Measurements from ENCODE around the gene SLC9A5. TPM values are rescaled to one million over a fixed set of nuclear protein-coding genes. Genes with fewer than 3 reads are reported as not detected.

Gene SLC9A5
- total and polyA plus RNA-seq, 9 of the 15 experiments (the other 6 are each of a cell fraction or from before 2014, with no cell fraction given): 0.06 to 3.1 (median 1.2) TPM

- no peak for TF ChIP-seq MLLT1 (IDR thresholded peaks at IDR 0.05)
- TF ChIP-seq RCOR1 (IDR thresholded peaks at IDR 0.05; ENCODE audit: borderline replicate concordance in 1 of 2, low read depth in 2 of 2, low read length in 2 of 2): no peak
- no peak for TF ChIP-seq HDAC6 (IDR thresholded peaks at IDR 0.05; ENCODE audit: low read depth, low read length)
- TF ChIP-seq C11orf30 (IDR thresholded peaks at IDR 0.05; ENCODE audit: low read depth): no peak; the same call in 1 of the 2 replicates
- no peak for TF ChIP-seq ZNF408 (CRISPR knock-in tag; IDR thresholded peaks at IDR 0.05; ENCODE audit: low read depth)
- TF ChIP-seq ATF7 (IDR thresholded peaks at IDR 0.05): peak; percentile 67; the same call in 1 of the 2 replicates
- no peak for TF ChIP-seq ILK (tag; IDR thresholded peaks at IDR 0.05; ENCODE audit: borderline replicate concordance, low read depth)
- peak; percentile 79 for TF ChIP-seq CEBPB (tag; IDR thresholded peaks at IDR 0.05)
- peak; percentile 56; the same call in 1 of the 2 replicates for TF ChIP-seq CEBPG (CRISPR knock-in tag; IDR thresholded peaks at IDR 0.05)
- TF ChIP-seq CEBPG (tag; conservative IDR thresholded peaks at IDR 0.05 in 1 of 2, IDR thresholded peaks at IDR 0.05 in 1 of 2): no peak
- TF ChIP-seq DPF2 (IDR thresholded peaks at IDR 0.05): peak; percentile 62; the same call in 1 of the 2 replicates
- TF ChIP-seq, protein P1, sequence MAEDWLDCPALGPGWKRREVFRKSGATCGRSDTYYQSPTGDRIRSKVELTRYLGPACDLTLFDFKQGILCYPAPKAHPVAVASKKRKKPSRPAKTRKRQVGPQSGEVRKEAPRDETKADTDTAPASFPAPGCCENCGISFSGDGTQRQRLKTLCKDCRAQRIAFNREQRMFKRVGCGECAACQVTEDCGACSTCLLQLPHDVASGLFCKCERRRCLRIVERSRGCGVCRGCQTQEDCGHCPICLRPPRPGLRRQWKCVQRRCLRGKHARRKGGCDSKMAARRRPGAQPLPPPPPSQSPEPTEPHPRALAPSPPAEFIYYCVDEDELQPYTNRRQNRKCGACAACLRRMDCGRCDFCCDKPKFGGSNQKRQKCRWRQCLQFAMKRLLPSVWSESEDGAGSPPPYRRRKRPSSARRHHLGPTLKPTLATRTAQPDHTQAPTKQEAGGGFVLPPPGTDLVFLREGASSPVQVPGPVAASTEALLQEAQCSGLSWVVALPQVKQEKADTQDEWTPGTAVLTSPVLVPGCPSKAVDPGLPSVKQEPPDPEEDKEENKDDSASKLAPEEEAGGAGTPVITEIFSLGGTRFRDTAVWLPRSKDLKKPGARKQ (CRISPR knock-in tag; IDR thresholded peaks at IDR 0.05): no peak
- TF ChIP-seq SRSF1 (IDR thresholded peaks at IDR 0.05; ENCODE audit: low read depth, low read length): no peak
- no peak for TF ChIP-seq E2F1 (CRISPR knock-in tag; IDR thresholded peaks at IDR 0.05)
- no peak for TF ChIP-seq ZNF586 (CRISPR knock-in tag; conservative IDR thresholded peaks at IDR 0.05)
- TF ChIP-seq, protein P2, sequence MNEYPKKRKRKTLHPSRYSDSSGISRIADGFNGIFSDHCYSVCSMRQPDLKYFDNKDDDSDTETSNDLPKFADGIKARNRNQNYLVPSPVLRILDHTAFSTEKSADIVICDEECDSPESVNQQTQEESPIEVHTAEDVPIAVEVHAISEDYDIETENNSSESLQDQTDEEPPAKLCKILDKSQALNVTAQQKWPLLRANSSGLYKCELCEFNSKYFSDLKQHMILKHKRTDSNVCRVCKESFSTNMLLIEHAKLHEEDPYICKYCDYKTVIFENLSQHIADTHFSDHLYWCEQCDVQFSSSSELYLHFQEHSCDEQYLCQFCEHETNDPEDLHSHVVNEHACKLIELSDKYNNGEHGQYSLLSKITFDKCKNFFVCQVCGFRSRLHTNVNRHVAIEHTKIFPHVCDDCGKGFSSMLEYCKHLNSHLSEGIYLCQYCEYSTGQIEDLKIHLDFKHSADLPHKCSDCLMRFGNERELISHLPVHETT (CRISPR knock-in tag; conservative IDR thresholded peaks at IDR 0.05 in 1 of 2, IDR thresholded peaks at IDR 0.05 in 1 of 2): no peak
- no peak for TF ChIP-seq NR1H2 (CRISPR knock-in tag; IDR thresholded peaks at IDR 0.05)
- TF ChIP-seq NRF1 (conservative IDR thresholded peaks at IDR 0.05 in 1 of 2, IDR thresholded peaks at IDR 0.05 in 1 of 2): peak in 1 of 2 experiments; percentile 47; a peak in 2 of 4 replicates
- no peak for TF ChIP-seq RFX1 (IDR thresholded peaks at IDR 0.05)
- TF ChIP-seq, protein P3, sequence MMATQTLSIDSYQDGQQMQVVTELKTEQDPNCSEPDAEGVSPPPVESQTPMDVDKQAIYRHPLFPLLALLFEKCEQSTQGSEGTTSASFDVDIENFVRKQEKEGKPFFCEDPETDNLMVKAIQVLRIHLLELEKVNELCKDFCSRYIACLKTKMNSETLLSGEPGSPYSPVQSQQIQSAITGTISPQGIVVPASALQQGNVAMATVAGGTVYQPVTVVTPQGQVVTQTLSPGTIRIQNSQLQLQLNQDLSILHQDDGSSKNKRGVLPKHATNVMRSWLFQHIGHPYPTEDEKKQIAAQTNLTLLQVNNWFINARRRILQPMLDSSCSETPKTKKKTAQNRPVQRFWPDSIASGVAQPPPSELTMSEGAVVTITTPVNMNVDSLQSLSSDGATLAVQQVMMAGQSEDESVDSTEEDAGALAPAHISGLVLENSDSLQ (IDR thresholded peaks at IDR 0.05): no peak
- TF ChIP-seq NR2F6 (CRISPR knock-in tag; IDR thresholded peaks at IDR 0.05): no peak
- TF ChIP-seq FUS (optimal IDR thresholded peaks at IDR 0.05; ENCODE audit: low read depth, low read length): no peak
Observed at GRCh38 chr16:67246081-67246755, 2.6 kb upstream of the SLC9A5 start (continued).

Data from K562 (cell line).